A549 (cell line): ENCODE measurements around the gene NKG7. TPM values are rescaled to one million over a fixed set of nuclear protein-coding genes. Genes with fewer than 3 reads are reported as not detected.

Experiments
- ATAC-seq, 2 experiments: fragments of 200-7000 bp in 1 of 2; fragments of >200 bp in 1 of 2; cut with Nextera tagmentation in 1 of 2; cut with Tn5 transposase in 1 of 2; 3 replicates each; pipeline versions ENCODE4 v1.8.0 to v1.9.1; 2018 to 2020; ENCODE audit warnings: mild to moderate bottlenecking in 1 of 2, moderate library complexity in 1 of 2
- CTCF ChIA-PET: fragments of 300-600 bp; sonication (Branson Sonifier 250); formaldehyde crosslinking; extraction: SDS; loops from one replicate; lab custom pipeline; 2021; ENCODE audit warnings: antibody characterized with exemption, inconsistent platforms; lab: Yijun Ruan, JAX
- POLR2A ChIA-PET: fragments of 350-600 bp; formaldehyde crosslinking; extraction: SDS; loops from one replicate; lab custom pipeline; 2021; ENCODE audit warnings: antibody characterized with exemption, inconsistent platforms; lab: Yijun Ruan, JAX
- DNase-seq, 2 experiments: peaks; one replicate each; pipeline versions ENCODE4 v3.0.0 to v3.0.0-alpha.2; 2011 to 2016; ENCODE audit warnings: low read depth in 1 of 2, low spot score in 1 of 2
- FAIRE-seq: peaks from 2 replicates; lab custom pipeline; 2011; peaks lifted over from hg19 to GRCh38; lab: Jason Lieb, UNC
- H3K27ac ChIP-seq, 2 experiments: fragments of >200 bp; sonication (Bioruptor Twin); formaldehyde crosslinking; 3 replicates each; pipeline ENCODE4 v1.5.1; 2016 to 2017
- H3K4me1 ChIP-seq: fragments of >200 bp; sonication (Bioruptor Twin); formaldehyde crosslinking; 3 replicates; pipeline ENCODE4 v1.6.1; 2016
- H3K4me2 ChIP-seq: fragments of >200 bp; sonication (Bioruptor Twin); formaldehyde crosslinking; 3 replicates; pipeline ENCODE4 v1.6.1; 2016
- H3K4me3 ChIP-seq: fragments of >200 bp; sonication (Bioruptor Twin); formaldehyde crosslinking; 3 replicates; pipeline ENCODE4 v1.5.1; 2016
- H3K9me3 ChIP-seq: fragments of >200 bp; sonication (Bioruptor Twin); formaldehyde crosslinking; 3 replicates; pipeline ENCODE4 v1.6.1; 2016
- BHLHE40 ChIP-seq: IDR thresholded peaks from 2 replicates; pipeline ENCODE4 v1.6.1; 2012; ENCODE audit warnings: low read depth, low read length, inconsistent platforms
- CTCF ChIP-seq: fragments of >200 bp; sonication (Bioruptor Twin); formaldehyde crosslinking; IDR thresholded peaks from 3 replicates; pipeline ENCODE4 v1.5.1; 2016
- EHMT2 ChIP-seq: fragments of 200-600 bp; sonication (generic); IDR thresholded peaks from 2 replicates; pipeline ENCODE4 v1.6.1; 2016; ENCODE audit warnings: antibody characterized with exemption, low read depth, mild to moderate bottlenecking, moderate library complexity
- ELK1 ChIP-seq: fragments of 150-350 bp; IDR thresholded peaks from 2 replicates; pipeline ENCODE4 v1.6.1; 2014; ENCODE audit warnings: low read depth, mild to moderate bottlenecking, low read length
- FOXS1 ChIP-seq: fragments of 250-450 bp; sonication (Bioruptor Pico); IDR thresholded peaks from 2 replicates; pipeline ENCODE4 v1.5.0; 2020; ENCODE audit warnings: mild to moderate bottlenecking, moderate library complexity
- HMGXB4 ChIP-seq: fragments of 250-450 bp; sonication (Bioruptor Pico); IDR thresholded peaks from 2 replicates; pipeline ENCODE4 v1.5.0; 2021; ENCODE audit warnings: mild to moderate bottlenecking, moderate library complexity, borderline replicate concordance
- HOXB5 ChIP-seq: fragments of 250-450 bp; sonication (Bioruptor Pico); IDR thresholded peaks from 2 replicates; pipeline ENCODE4 v1.5.0; 2020; ENCODE audit warnings: mild to moderate bottlenecking, moderate library complexity
- JUN ChIP-seq, 2 experiments: fragments of >200 bp; sonication (Bioruptor Twin); formaldehyde crosslinking; IDR thresholded peaks; 2 replicates in 1 of 2; 3 replicates in 1 of 2; pipeline ENCODE4 v1.6.1; 2016 to 2017
- KDM5A ChIP-seq: fragments of 200-600 bp; sonication (generic); IDR thresholded peaks from 2 replicates; pipeline ENCODE4 v1.6.1; 2016; ENCODE audit warnings: antibody characterized with exemption, mild to moderate bottlenecking
- MAX ChIP-seq: IDR thresholded peaks from 2 replicates; pipeline ENCODE4 v1.6.1; 2012
- NPAS2 ChIP-seq: fragments of 250-450 bp; sonication (Bioruptor Pico); IDR thresholded peaks from 2 replicates; pipeline ENCODE4 v1.8.0; 2022; ENCODE audit warnings: mild to moderate bottlenecking, moderate library complexity, borderline replicate concordance
- NR3C1 ChIP-seq: fragments of >200 bp; sonication (Bioruptor Twin); formaldehyde crosslinking; IDR thresholded peaks from 3 replicates; pipeline ENCODE4 v1.6.1; 2017
- POLR2A ChIP-seq: IDR thresholded peaks from 2 replicates; pipeline ENCODE4 v1.6.1; 2012; ENCODE audit warnings: mild to moderate bottlenecking, low read length
- POLR2AphosphoS2 ChIP-seq: conservative IDR thresholded peaks from 2 replicates; pipeline ENCODE4 v1.6.1; 2012; ENCODE audit warnings: low read length, improper control_type of control experiment, inconsistent platforms
- RAD21 ChIP-seq, 2 experiments: fragments of >200 bp in 1 of 2; sonication (Bioruptor Twin) in 1 of 2; formaldehyde crosslinking in 1 of 2; IDR thresholded peaks in 1 of 2; conservative IDR thresholded peaks in 1 of 2; 2 replicates in 1 of 2; 3 replicates in 1 of 2; pipeline ENCODE4 v1.6.1; 2012 to 2018; ENCODE audit warnings: inconsistent platforms in 1 of 2
- SMC3 ChIP-seq: fragments of >200 bp; sonication (Bioruptor Twin); formaldehyde crosslinking; IDR thresholded peaks from 3 replicates; pipeline ENCODE4 v1.6.1; 2018; ENCODE audit warnings: inconsistent platforms
- SREBF2 ChIP-seq: fragments of 450-650 bp; IDR thresholded peaks from 2 replicates; pipeline ENCODE4 v1.6.1; 2014; ENCODE audit warnings: mild to moderate bottlenecking, moderate library complexity
- TP53 ChIP-seq: fragments of 250-450 bp; sonication (Bioruptor Pico); IDR thresholded peaks from 2 replicates; pipeline ENCODE4 v1.5.0; 2021; ENCODE audit warnings: mild to moderate bottlenecking, moderate library complexity
- ZFP36 ChIP-seq: fragments of 450-650 bp; IDR thresholded peaks from 2 replicates; pipeline ENCODE4 v1.6.1; 2014; ENCODE audit warnings: borderline replicate concordance; ENCODE audit not compliant: partially characterized antibody
- WGBS: methylation state at CpG from one replicate; pipeline ENCODE4 v1.1.6; 2017; ENCODE audit errors: missing lambda C conversion rate; 5-methylcytosine and 5-hydroxymethylcytosine counted together
- polyA plus RNA-seq, 4 experiments: library from polyadenylated mRNA; depleted of rRNA in 3 of 4; stranded (reverse); fragments of >200 nt; fragmentation: RNase III in 1 of 4; extraction: RNeasy Plus Mini Kit Qiagen cat#74134 plus additional on column Dnase treatment in 1 of 4; gene quantifications; 2 replicates in 3 of 4; 3 replicates in 1 of 4; pipeline ENCODE4 v1.2.3, GENCODE V29; 2011 to 2017

The NKG7 gene
- polyA plus RNA-seq, 2 of the 4 experiments (the other 2 are of a cell fraction) = not detected

GRCh38 chr19:51386882-51387520 lies 14.5 kb upstream of the NKG7 start:
- WGBS = 84% methylated on average over 14 of the region's 14 CpGs
- H3K4me2 ChIP-seq = no peak overlapping the region
- ATAC-seq (no peak), FAIRE-seq (no peak), DNase-seq (no peak)
- no peak overlapping the region for H3K4me3 ChIP-seq
- H3K27ac ChIP-seq = no peak overlapping the region
- POLR2A ChIA-PET = no interaction called here
- CTCF ChIA-PET = interaction anchor here (0.8 to 2.0 kb wide), 3 partner anchors 12 to 22 kb away, joined by 3 to 14 read pairs (median 3); no protein-coding TSS in a partner anchor
- H3K4me1 ChIP-seq = no peaks in the 10 kb centered on the region
- H3K9me3 ChIP-seq = no peaks in the 10 kb centered on the region
- 0 out of 2 replicates have a peak, but pooled peaks have one; percentile 8 for TF ChIP-seq POLR2A
- no peak for TF ChIP-seq BHLHE40

GRCh38 chr19:51382004-51382403 lies 9.6 kb upstream of the NKG7 start:
- TF ChIP-seq KDM5A (no peak), POLR2A (no peak), SREBF2 (no peak), POLR2AphosphoS2 (no peak), RAD21 (conservative IDR thresholded peaks at IDR 0.05 in 1 of 2, IDR thresholded peaks at IDR 0.05 in 1 of 2) (no peak), EHMT2 (no peak), ZFP36 (no peak), HMGXB4 (CRISPR knock-in tag) (no peak), JUN (IDR thresholded peaks at IDR 0.05) (no peak), CTCF (no peak), NR3C1 (no peak), HOXB5 (CRISPR knock-in tag) (no peak), TP53 (CRISPR knock-in tag) (no peak), FOXS1 (CRISPR knock-in tag) (no peak), NPAS2 (CRISPR knock-in tag) (no peak), MAX (no peak), ELK1 (no peak), BHLHE40 (no peak), SMC3 (no peak)
- ATAC-seq (no peak), FAIRE-seq (no peak), DNase-seq (no peak)
- POLR2A ChIA-PET = no interaction called here
- no peak overlapping the region for H3K4me3 ChIP-seq
- peaks cover 9% of the 10 kb centered on the region; the same call in 1 of the 3 replicates for H3K9me3 ChIP-seq
- H3K27ac ChIP-seq = no peak overlapping the region
- H3K4me1 ChIP-seq = no peaks in the 10 kb centered on the region
- CTCF ChIA-PET = interaction anchor here (1.0 to 2.2 kb wide), 4 partner anchors 9 to 60 kb away, joined by 4 to 7 read pairs (median 6); partner anchors contain the start of genes CLDND2 and NKG7
- WGBS = 82% methylated on average over 4 of the region's 4 CpGs
- H3K4me2 ChIP-seq = no peak overlapping the region
